Astrocyte (in vitro differentiated cells and primary cell): ENCODE results near the gene DNAJC30. TPM values are rescaled to one million over a fixed set of nuclear protein-coding genes. Genes with fewer than 3 reads are reported as not detected.

Experiments used
- DNase-seq: peaks from one replicate; pipeline ENCODE4 v3.0.0-alpha.2; 2010; ENCODE audit warnings: low read depth
- FAIRE-seq: peaks from 2 replicates; lab custom pipeline; 2011; peaks lifted over from hg19 to GRCh38; lab: Jason Lieb, UNC
- H2AFZ ChIP-seq: 2 replicates; pipeline ENCODE4 v1.6.0; 2012; ENCODE audit warnings: low read depth, low read length, inconsistent platforms
- H3K27ac ChIP-seq: 2 replicates; pipeline ENCODE4 v1.5.1; 2011; ENCODE audit warnings: low read depth, low read length, inconsistent platforms
- H3K27me3 ChIP-seq: 2 replicates; pipeline ENCODE4 v1.6.0; 2011; ENCODE audit warnings: low read length, inconsistent platforms; ENCODE audit not compliant: insufficient read depth
- H3K36me3 ChIP-seq: 2 replicates; pipeline ENCODE4 v1.5.1; 2011; ENCODE audit warnings: low read length, inconsistent platforms; ENCODE audit not compliant: insufficient read depth
- H3K4me1 ChIP-seq: 2 replicates; pipeline ENCODE4 v1.5.1; 2011; ENCODE audit warnings: low read length, inconsistent platforms; ENCODE audit not compliant: insufficient read depth
- H3K4me2 ChIP-seq: 2 replicates; pipeline ENCODE4 v1.6.0; 2012; ENCODE audit warnings: low read length, inconsistent platforms
- H3K4me3 ChIP-seq: 2 replicates; pipeline ENCODE4 v1.5.1; 2011; ENCODE audit warnings: low read depth, mild to moderate bottlenecking, low read length, inconsistent platforms; ENCODE audit not compliant: insufficient read depth
- H3K79me2 ChIP-seq: 2 replicates; pipeline ENCODE4 v1.6.0; 2012; ENCODE audit warnings: mild to moderate bottlenecking, low read length, inconsistent platforms; ENCODE audit not compliant: insufficient read depth
- H3K9ac ChIP-seq: 2 replicates; pipeline ENCODE4 v1.6.0; 2012; ENCODE audit warnings: mild to moderate bottlenecking, low read length, inconsistent platforms
- H3K9me3 ChIP-seq: 2 replicates; pipeline ENCODE4 v1.5.1; 2012; ENCODE audit warnings: low read depth, mild to moderate bottlenecking, low read length, inconsistent platforms; ENCODE audit not compliant: insufficient read depth
- H4K20me1 ChIP-seq: 2 replicates; pipeline ENCODE4 v1.6.0; 2012; ENCODE audit warnings: low read length, inconsistent platforms; ENCODE audit not compliant: insufficient read depth
- H3K27ac Mint-ChIP-seq: one replicate; pipeline ENCODE4 v1.8.0; 2021; ENCODE audit warnings: mild to moderate bottlenecking, mixed read lengths; ENCODE audit not compliant: unreplicated experiment
- H3K27me3 Mint-ChIP-seq: one replicate; pipeline ENCODE4 v1.8.0; 2021; ENCODE audit warnings: low read depth, mixed read lengths; ENCODE audit not compliant: unreplicated experiment
- H3K36me3 Mint-ChIP-seq: one replicate; pipeline ENCODE4 v1.8.0; 2021; ENCODE audit warnings: low read depth, mixed read lengths; ENCODE audit not compliant: unreplicated experiment
- H3K4me1 Mint-ChIP-seq: one replicate; pipeline ENCODE4 v1.8.0; 2021; ENCODE audit warnings: low read depth, mixed read lengths; ENCODE audit not compliant: unreplicated experiment
- H3K4me3 Mint-ChIP-seq: one replicate; pipeline ENCODE4 v1.8.0; 2021; ENCODE audit warnings: mild to moderate bottlenecking, moderate library complexity, mixed read lengths; ENCODE audit not compliant: unreplicated experiment
- H3K9me3 Mint-ChIP-seq: one replicate; pipeline ENCODE4 v1.8.0; 2021; ENCODE audit warnings: mild to moderate bottlenecking, mixed read lengths; ENCODE audit not compliant: unreplicated experiment
- EZH2 ChIP-seq: IDR thresholded peaks from 2 replicates; pipeline ENCODE4 v1.6.1; 2012; ENCODE audit warnings: mild to moderate bottlenecking, low read length, inconsistent platforms; ENCODE audit not compliant: insufficient read depth
- total RNA-seq: library from RNA; stranded (reverse); gene quantifications from 2 replicates; pipeline ENCODE4 v1.2.1, GENCODE V29; 2021
- TF ChIP-seq, protein P1 (sequence below): IDR thresholded peaks from 2 replicates; pipeline ENCODE4 v1.5.1; 2011; ENCODE audit warnings: low read depth, mild to moderate bottlenecking, inconsistent platforms, low read length, moderate library complexity; ENCODE audit not compliant: insufficient read depth

Gene DNAJC30
- total RNA-seq, 1 donor from 2014 or later: 11.0 TPM

DNA sequence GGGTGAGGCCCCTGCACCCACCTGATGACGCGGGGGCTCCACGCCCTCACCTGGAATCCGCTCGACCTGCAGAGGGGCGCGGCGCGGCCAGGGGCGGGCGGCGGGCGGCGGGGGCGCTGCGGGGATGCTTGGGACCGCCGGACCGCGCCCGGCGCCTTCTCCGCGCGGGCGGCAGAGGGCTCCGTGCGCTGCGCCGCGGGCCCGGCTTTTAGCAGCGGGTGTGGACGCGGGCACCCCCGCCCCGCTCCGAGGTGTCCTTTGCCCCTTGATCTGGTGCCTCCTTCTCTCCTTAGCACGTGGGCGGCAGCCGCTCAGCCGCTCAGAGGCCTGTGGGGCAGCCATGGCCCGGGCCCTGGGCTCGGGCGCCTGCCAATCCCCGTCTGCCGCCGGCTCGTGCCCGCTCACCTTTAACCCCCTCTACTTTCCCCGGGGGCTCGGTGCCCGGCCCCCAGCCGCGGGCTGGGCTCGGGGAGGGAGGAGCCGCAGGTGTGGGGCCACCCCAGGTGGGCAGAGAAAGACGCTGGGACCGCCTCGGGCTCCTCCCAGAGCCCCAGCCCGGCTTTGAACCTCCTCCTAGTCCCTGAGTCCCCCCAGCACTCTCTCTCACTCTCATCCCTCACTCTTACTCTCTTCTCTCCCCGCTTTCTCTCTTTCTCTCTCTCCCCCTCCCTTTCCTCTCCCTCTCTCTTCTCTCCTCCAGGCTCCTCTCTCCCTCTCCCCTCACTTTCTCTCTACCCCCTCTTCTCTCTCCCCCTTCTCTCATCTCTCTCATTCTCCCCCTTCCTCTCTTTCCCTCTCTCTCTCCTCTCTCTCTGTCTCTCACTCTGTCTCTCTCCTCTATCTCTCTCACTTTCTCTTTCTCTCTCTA, 35.3 kb downstream of the DNAJC30 start:
- H3K27me3 Mint-ChIP-seq: peaks cover 71% of the 10 kb centered on the region
- Histone ChIP-seq H3K4me3 (no peak overlapping the region), H3K4me2 (peak overlapping the region; percentile 62), H3K36me3 (no peaks in the 10 kb centered on the region), H4K20me1 (peaks cover 3% of the 10 kb centered on the region), H2AFZ (peak overlapping the region; percentile 41), H3K9me3 (no peaks in the 10 kb centered on the region), H3K27me3 (peaks cover 59% of the 10 kb centered on the region), H3K9ac (no peak overlapping the region), H3K4me1 (no peaks in the 10 kb centered on the region), H3K79me2 (no peaks in the 10 kb centered on the region), H3K27ac (no peak overlapping the region)
- peaks cover 2% of the 10 kb centered on the region for H3K4me1 Mint-ChIP-seq
- no peak for FAIRE-seq
- H3K4me3 Mint-ChIP-seq: peak overlapping the region; percentile 40
- H3K9me3 Mint-ChIP-seq: peaks cover 4% of the 10 kb centered on the region
- TF ChIP-seq EZH2: peak; percentile 87
- TF ChIP-seq, protein P1, sequence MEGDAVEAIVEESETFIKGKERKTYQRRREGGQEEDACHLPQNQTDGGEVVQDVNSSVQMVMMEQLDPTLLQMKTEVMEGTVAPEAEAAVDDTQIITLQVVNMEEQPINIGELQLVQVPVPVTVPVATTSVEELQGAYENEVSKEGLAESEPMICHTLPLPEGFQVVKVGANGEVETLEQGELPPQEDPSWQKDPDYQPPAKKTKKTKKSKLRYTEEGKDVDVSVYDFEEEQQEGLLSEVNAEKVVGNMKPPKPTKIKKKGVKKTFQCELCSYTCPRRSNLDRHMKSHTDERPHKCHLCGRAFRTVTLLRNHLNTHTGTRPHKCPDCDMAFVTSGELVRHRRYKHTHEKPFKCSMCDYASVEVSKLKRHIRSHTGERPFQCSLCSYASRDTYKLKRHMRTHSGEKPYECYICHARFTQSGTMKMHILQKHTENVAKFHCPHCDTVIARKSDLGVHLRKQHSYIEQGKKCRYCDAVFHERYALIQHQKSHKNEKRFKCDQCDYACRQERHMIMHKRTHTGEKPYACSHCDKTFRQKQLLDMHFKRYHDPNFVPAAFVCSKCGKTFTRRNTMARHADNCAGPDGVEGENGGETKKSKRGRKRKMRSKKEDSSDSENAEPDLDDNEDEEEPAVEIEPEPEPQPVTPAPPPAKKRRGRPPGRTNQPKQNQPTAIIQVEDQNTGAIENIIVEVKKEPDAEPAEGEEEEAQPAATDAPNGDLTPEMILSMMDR: no peak
- H3K27ac Mint-ChIP-seq: no peak overlapping the region
- no peaks in the 10 kb centered on the region for H3K36me3 Mint-ChIP-seq
- no peak for DNase-seq

DNA sequence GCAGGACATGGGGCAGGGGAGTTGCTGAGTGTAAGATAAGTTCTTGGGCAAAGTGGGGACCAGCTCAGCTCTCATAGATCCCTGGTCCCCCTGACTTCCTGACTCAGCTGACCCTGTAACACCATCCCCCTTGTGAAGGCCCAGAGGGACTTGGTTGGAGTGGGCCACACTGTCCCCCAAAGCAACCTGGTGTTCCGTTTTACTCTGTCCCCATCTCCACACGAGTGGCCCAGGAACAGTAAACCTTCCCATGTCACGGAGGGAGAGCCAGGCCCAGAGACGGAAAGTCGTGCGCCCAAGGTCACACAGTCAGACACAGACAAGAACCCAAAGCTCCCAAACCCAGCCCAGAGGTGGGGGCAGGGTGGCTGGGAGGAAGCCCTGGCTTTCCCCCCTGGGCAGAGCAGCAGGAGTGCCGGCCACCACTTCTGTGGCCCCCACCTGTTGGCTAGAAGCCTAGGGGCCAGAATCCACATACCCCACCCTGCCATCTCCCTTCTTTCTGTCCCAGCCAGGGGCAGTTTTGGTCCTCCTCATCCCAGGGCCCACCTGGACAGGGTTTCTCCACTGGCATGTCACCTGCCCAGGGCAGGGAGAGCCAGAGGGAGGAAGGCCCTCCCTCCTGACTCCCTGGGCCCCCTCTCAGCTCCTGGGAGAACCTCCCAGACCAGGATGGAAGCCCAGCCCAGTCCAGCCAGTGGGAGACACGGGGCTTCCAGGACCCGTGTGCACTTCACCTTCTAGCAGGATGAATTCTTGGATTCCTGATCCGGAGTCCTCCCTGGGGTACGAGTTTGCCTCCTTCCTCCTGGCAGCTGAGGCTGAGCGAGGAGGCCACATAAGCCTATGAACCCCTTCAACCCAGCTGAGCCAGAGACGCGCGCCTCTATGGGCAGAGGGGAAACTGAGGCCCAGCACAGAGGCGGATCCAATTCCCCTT, 36.2 kb downstream of the DNAJC30 start:
- Histone ChIP-seq H4K20me1 (peaks cover 3% of the 10 kb centered on the region), H3K36me3 (no peaks in the 10 kb centered on the region), H3K4me1 (no peaks in the 10 kb centered on the region), H3K27me3 (peaks cover 59% of the 10 kb centered on the region), H3K79me2 (no peaks in the 10 kb centered on the region), H3K27ac (no peak overlapping the region), H3K4me2 (peak overlapping the region; percentile 62), H3K9ac (no peak overlapping the region), H3K9me3 (no peaks in the 10 kb centered on the region), H2AFZ (no peak overlapping the region), H3K4me3 (no peak overlapping the region)
- Mint-ChIP-seq H3K4me3 (no peak overlapping the region), H3K27ac (no peak overlapping the region), H3K36me3 (no peaks in the 10 kb centered on the region), H3K4me1 (no peaks in the 10 kb centered on the region), H3K9me3 (peaks cover 4% of the 10 kb centered on the region), H3K27me3 (peaks cover 69% of the 10 kb centered on the region)
- FAIRE-seq (no peak), DNase-seq (no peak)
- TF ChIP-seq EZH2: no peak
- TF ChIP-seq, protein P1: no peak
